ENCODE results near the gene ASIC2.

Gene ASIC2

GRCh38 chr17:33242375-33243124 lies 50.5 kb downstream of the ASIC2 start:
- no peak for DNase-seq

GRCh38 chr17:33241390-33241789 lies 51.7 kb downstream of the ASIC2 start:
- no peak for DNase-seq

GRCh38 chr17:33240362-33240761 lies 52.7 kb downstream of the ASIC2 start:
- DNase-seq: no peak

GRCh38 chr17:33239702-33240101 lies 53.4 kb downstream of the ASIC2 start:
- no peak for DNase-seq

GRCh38 chr17:33234930-33235685 lies 58.0 kb downstream of the ASIC2 start:
- DNase-seq: no peak

- DNase-seq: no peak
These were observed 58.9 kb downstream of the ASIC2 start for GRCh38 chr17:33234233-33234632.

- DNase-seq: no peak
These were observed 59.3 kb downstream of the ASIC2 start for GRCh38 chr17:33233811-33234177.

- no peak for DNase-seq
These were observed 63.6 kb downstream of the ASIC2 start for GRCh38 chr17:33229499-33229898.

- no peak for DNase-seq
These were observed 64.1 kb downstream of the ASIC2 start for GRCh38 chr17:33229028-33229427.

- DNase-seq: no peak
These were observed 64.5 kb downstream of the ASIC2 start for GRCh38 chr17:33228548-33228947.

- DNase-seq: no peak
These were observed 65.2 kb downstream of the ASIC2 start for GRCh38 chr17:33227911-33228310.

- DNase-seq: no peak
These were observed 67.1 kb downstream of the ASIC2 start for GRCh38 chr17:33225994-33226393.

GRCh38 chr17:33225509-33225908 lies 67.6 kb downstream of the ASIC2 start:
- no peak for DNase-seq

GRCh38 chr17:33220036-33220435 lies 73.1 kb downstream of the ASIC2 start:
- no peak for DNase-seq

GRCh38 chr17:33218698-33219601 lies 74.1 kb downstream of the ASIC2 start:
- no peak for DNase-seq

- DNase-seq: no peak
These were observed 75.2 kb downstream of the ASIC2 start for GRCh38 chr17:33217891-33218290.

GRCh38 chr17:33214996-33215395 lies 78.1 kb downstream of the ASIC2 start:
- DNase-seq: no peak

- no peak for DNase-seq
These were observed 82.8 kb downstream of the ASIC2 start for GRCh38 chr17:33210285-33210684.

GRCh38 chr17:33209671-33210070 lies 83.4 kb downstream of the ASIC2 start:
- DNase-seq: no peak

- DNase-seq: no peak
These were observed 85.9 kb downstream of the ASIC2 start for GRCh38 chr17:33207231-33207630.

GRCh38 chr17:33205552-33205951 lies 87.5 kb downstream of the ASIC2 start:
- DNase-seq: no peak

- DNase-seq: no peak
These were observed 88.4 kb downstream of the ASIC2 start for GRCh38 chr17:33204701-33205100.

GRCh38 chr17:33204156-33204555 lies 88.9 kb downstream of the ASIC2 start:
- no peak for DNase-seq
